DND-41 (cell line): Measurements from ENCODE around the gene HOXA4.

Source experiments
- EZH2 ChIP-seq: IDR thresholded peaks from 3 replicates; pipeline ENCODE4 v1.6.1; 2012; ENCODE audit warnings: borderline replicate concordance, low read depth, mild to moderate bottlenecking, moderate library complexity, low read length, inconsistent platforms; ENCODE audit not compliant: severe bottlenecking
- TF ChIP-seq, protein P1 (sequence below): IDR thresholded peaks from 2 replicates; pipeline ENCODE4 v1.5.1; 2012; ENCODE audit warnings: borderline replicate concordance, low read length, moderate library complexity, mild to moderate bottlenecking; ENCODE audit not compliant: poor library complexity, severe bottlenecking; ENCODE audit errors: extremely low read depth

DNA sequence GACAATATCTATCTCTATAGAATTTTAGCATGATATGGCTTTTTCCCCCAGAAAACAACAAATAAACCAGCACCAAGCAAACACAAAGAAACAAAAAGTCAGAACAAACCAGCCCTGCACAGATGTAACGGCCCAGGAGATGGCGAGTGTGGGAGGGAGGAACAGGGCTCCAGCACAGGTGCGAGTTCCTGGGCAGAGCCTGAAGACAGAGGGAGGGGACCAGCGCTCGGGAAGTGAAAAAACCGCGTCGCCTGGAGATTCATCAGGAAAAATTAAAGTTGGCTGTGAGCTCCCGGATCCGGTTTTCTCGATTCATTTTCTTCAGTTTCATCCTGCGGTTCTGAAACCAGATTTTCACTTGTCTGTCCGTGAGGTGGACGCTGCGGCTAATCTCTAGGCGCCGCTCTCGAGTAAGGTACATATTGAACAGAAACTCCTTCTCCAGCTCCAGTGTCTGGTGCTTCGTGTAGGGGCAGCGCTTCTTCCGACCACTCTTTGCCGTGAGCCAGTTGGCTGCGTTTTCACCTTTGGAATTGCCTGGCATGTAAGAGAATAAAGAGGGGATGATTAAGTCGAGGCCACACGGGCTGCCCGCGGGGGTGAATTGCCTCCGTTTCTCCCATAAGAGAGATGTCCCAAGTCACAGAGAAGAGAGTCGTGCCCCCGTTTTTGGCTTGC lies 41.2 kb upstream of the HOXA4 start:
- TF ChIP-seq, protein P1, sequence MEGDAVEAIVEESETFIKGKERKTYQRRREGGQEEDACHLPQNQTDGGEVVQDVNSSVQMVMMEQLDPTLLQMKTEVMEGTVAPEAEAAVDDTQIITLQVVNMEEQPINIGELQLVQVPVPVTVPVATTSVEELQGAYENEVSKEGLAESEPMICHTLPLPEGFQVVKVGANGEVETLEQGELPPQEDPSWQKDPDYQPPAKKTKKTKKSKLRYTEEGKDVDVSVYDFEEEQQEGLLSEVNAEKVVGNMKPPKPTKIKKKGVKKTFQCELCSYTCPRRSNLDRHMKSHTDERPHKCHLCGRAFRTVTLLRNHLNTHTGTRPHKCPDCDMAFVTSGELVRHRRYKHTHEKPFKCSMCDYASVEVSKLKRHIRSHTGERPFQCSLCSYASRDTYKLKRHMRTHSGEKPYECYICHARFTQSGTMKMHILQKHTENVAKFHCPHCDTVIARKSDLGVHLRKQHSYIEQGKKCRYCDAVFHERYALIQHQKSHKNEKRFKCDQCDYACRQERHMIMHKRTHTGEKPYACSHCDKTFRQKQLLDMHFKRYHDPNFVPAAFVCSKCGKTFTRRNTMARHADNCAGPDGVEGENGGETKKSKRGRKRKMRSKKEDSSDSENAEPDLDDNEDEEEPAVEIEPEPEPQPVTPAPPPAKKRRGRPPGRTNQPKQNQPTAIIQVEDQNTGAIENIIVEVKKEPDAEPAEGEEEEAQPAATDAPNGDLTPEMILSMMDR: peak; percentile 5
- no peak for TF ChIP-seq EZH2
